Testis (tissue), 3 donors: ENCODE results near the gene SLC1A1. TPM values are rescaled to one million over a fixed set of nuclear protein-coding genes. Genes with fewer than 3 reads are reported as not detected.
"Not testable (repeated sequence)": the region's sequence is repeated elsewhere in the genome, so short reads cannot be mapped to it uniquely, and the experiment has no call there.

Experiments
- DNase-seq: peaks from one replicate; pipeline ENCODE4 v3.0.0-alpha.2; 2019
- H3K27ac ChIP-seq, 2 donors: fragments of 200-600 bp; sonication (generic); one replicate each; pipeline ENCODE4 v1.5.1; 2019
- H3K27me3 ChIP-seq: fragments of 200-600 bp; sonication (generic); one replicate; pipeline ENCODE4 v1.5.1; 2019
- H3K36me3 ChIP-seq: fragments of 200-600 bp; sonication (generic); one replicate; pipeline ENCODE4 v1.5.1; 2017; ENCODE audit warnings: low read depth; ENCODE audit errors: missing control alignments
- H3K4me1 ChIP-seq: fragments of 200-600 bp; sonication (generic); one replicate; pipeline ENCODE4 v1.5.1; 2019
- H3K4me3 ChIP-seq, 2 donors: fragments of 200-600 bp; sonication (generic); one replicate each; pipeline ENCODE4 v1.5.1; 2017 to 2019
- H3K9me3 ChIP-seq: fragments of 200-600 bp; sonication (generic); one replicate; pipeline ENCODE4 v1.5.1; 2017
- CTCF ChIP-seq, 3 experiments: fragments of 450-650 bp in 2 of 3; fragments of 200-600 bp in 1 of 3; sonication (generic) in 1 of 3; IDR thresholded peaks; one replicate each; pipeline ENCODE4 v1.5.1; 2016 to 2019; ENCODE audit warnings: antibody characterized with exemption in 3 of 3, mild to moderate bottlenecking in 2 of 3, moderate library complexity in 1 of 3
- POLR2A ChIP-seq: fragments of 450-650 bp; IDR thresholded peaks from one replicate; pipeline ENCODE4 v1.6.1; 2017; ENCODE audit warnings: antibody characterized with exemption, mild to moderate bottlenecking, moderate library complexity
- WGBS, 2 donors: methylation state at CpG; one replicate each; pipeline ENCODE4 v1.1.5; 2018; 5-methylcytosine and 5-hydroxymethylcytosine counted together
- intact Hi-C: fragments of 100-400 bp; cut with DNase I; formaldehyde crosslinking; loops from one replicate; pipeline ENCODE4 v1.15.1; 2023; ENCODE audit warnings: low total_unique reads
- polyA plus RNA-seq: library from polyadenylated mRNA; stranded (reverse); fragments of 350-450 nt; fragmentation: Illumina TruSeq; extraction: RNeasy Lipid Tissue Mini Kit (QIAGEN cat#74804); gene quantifications from one replicate; pipeline ENCODE4 v1.2.3, GENCODE V29; 2014; ENCODE audit warnings: low read depth, low replicate concordance; ENCODE audit not compliant: insufficient read depth
- total RNA-seq, 2 donors: library from RNA; depleted of rRNA; stranded (reverse); fragments of >200 nt; gene quantifications; one replicate each; pipeline ENCODE4 v1.2.3, GENCODE V29; 2016

Gene SLC1A1
- total and polyA plus RNA-seq, 3 donors from 2014 or later = 0.63 to 1.2 (median 1.1) TPM

- WGBS, 2 donors = 60 to 92% methylated on average over 1 of the region's 1 CpG
- intact Hi-C loops = no loop called here
- no peaks in the 10 kb centered on the region for H3K4me1 ChIP-seq
- no peak overlapping the region for H3K4me3 ChIP-seq
- TF ChIP-seq POLR2A (no peak), CTCF (IDR thresholded peaks at IDR 0.05) (no peak)
- no peaks in the 10 kb centered on the region for H3K27me3 ChIP-seq
- no peaks in the 10 kb centered on the region for H3K9me3 ChIP-seq
- DNase-seq = no peak
- H3K36me3 ChIP-seq = no peaks in the 10 kb centered on the region
- no peak overlapping the region for H3K27ac ChIP-seq
Measured at GRCh38 chr9:4600368-4600767, 110.1 kb downstream of the SLC1A1 start.

- TF ChIP-seq POLR2A = no peak
- TF ChIP-seq CTCF (IDR thresholded peaks at IDR 0.05) = no peak
- intact Hi-C loops = no loop called here
- Histone ChIP-seq H3K27me3 (no peaks in the 10 kb centered on the region), H3K4me1 (no peaks in the 10 kb centered on the region), H3K4me3 (no peak overlapping the region), H3K27ac (no peak overlapping the region), H3K36me3 (no peaks in the 10 kb centered on the region), H3K9me3 (no peaks in the 10 kb centered on the region)
- no peak for DNase-seq
- WGBS, 2 donors = 80 to 89% methylated on average over 5 of the region's 5 CpGs
Measured at GRCh38 chr9:4603830-4604229, 113.6 kb downstream of the SLC1A1 start.

- H3K27me3 ChIP-seq = no peaks in the 10 kb centered on the region
Measured at GRCh38 chr9:4604678-4605095, 114.4 kb downstream of the SLC1A1 start.

GRCh38 chr9:4606033-4606432 lies 115.8 kb downstream of the SLC1A1 start:
- intact Hi-C loops, H3K27ac ChIP-seq, H3K27me3 ChIP-seq, H3K4me1 ChIP-seq, H3K4me3 ChIP-seq, H3K36me3 ChIP-seq, H3K9me3 ChIP-seq, DNase-seq: not testable (repeated sequence)
- WGBS, 2 donors = 83 to 86% methylated on average over 1 to 8 of the region's 15 CpGs

More at GRCh38 chr9:4604678-4605095, 114.4 kb downstream of the SLC1A1 start:
- no peak for TF ChIP-seq POLR2A
- peak; percentile 23 to 92 (median 53) for TF ChIP-seq CTCF (IDR thresholded peaks at IDR 0.05)
- intact Hi-C loops = no loop called here
- no peaks in the 10 kb centered on the region for H3K9me3 ChIP-seq
- no peaks in the 10 kb centered on the region for H3K36me3 ChIP-seq
- H3K4me3 ChIP-seq = no peak overlapping the region
- H3K27ac ChIP-seq = no peak overlapping the region
- no peaks in the 10 kb centered on the region for H3K4me1 ChIP-seq
- peak; percentile 86 for DNase-seq

GRCh38 chr9:4614627-4615026 lies 124.4 kb downstream of the SLC1A1 start:
- no peak overlapping the region for H3K27ac ChIP-seq
- H3K4me1 ChIP-seq = no peaks in the 10 kb centered on the region
- H3K4me3 ChIP-seq = no peak overlapping the region
- H3K36me3 ChIP-seq = no peaks in the 10 kb centered on the region
- intact Hi-C loops = no loop called here
- no peak for DNase-seq
- whole genome bisulfite sequencing, 2 donors = 91 to 100% methylated on average over 1 of the region's 1 CpG
- no peaks in the 10 kb centered on the region for H3K9me3 ChIP-seq
- no peaks in the 10 kb centered on the region for H3K27me3 ChIP-seq
- TF ChIP-seq CTCF (IDR thresholded peaks at IDR 0.05) = no peak
- no peak for TF ChIP-seq POLR2A
